GM19193 (cell line): ENCODE data around the gene AKAP9.

ENCODE experiments used
- POLR2A ChIP-seq: IDR thresholded peaks from 4 replicates; pipeline ENCODE4 v1.6.1; 2011; ENCODE audit not compliant: insufficient read depth, insufficient read length; ENCODE audit errors: extremely low read depth

AKAP9 gene

DNA sequence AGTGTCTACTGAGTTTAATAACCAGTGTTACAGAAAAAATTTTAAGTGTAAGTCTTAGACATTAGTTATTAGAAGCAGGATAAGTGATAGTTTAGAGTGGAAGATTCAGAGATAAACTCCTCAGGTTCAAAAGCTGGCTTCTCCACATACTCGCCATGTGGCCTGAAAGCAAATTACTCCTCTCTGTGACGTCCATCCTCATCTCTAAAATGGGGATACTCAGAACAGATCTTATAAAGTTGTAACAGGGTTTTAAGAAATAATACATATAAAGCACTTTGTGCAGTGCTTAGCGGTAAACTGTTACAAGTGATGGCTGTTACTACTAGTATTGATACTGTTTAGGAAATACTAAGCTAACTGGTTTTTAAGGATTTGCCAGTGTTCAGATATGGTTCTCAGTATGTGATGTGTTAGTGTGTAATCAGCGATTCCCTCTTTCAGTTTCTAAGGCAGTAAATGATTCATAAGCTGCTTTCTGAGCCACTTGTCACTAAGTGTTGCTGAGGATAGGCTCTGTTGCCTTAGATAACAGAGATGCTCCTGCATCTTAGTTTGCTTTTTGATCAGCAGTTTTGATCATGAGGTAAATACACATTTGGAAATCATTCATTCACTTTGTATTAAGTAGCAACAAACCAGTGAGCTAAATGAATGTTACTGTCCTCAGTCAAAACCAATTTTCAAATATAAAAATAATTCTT is 134.9 kb downstream of the AKAP9 start:
- TF ChIP-seq POLR2A = no peak

DNA sequence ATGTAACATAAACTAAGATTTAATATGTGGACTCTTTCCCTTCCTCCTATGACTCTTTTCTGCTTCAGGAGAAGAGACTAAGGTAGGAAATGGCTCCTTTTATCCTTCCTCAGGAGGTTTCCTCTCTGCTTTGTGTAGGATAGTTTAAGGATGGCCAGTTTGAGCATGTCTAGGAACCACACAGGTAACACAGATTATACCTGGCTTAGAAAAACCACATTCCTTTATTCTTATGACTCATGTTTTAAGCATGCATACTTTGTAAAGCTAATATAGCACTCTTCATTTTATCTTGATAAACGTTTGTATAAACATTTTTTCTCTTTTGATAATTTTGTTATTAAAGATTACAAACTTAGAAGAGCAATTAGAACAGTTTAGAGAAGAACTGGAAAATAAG is 135.8 kb downstream of the AKAP9 start:
- TF ChIP-seq POLR2A = no peak

DNA sequence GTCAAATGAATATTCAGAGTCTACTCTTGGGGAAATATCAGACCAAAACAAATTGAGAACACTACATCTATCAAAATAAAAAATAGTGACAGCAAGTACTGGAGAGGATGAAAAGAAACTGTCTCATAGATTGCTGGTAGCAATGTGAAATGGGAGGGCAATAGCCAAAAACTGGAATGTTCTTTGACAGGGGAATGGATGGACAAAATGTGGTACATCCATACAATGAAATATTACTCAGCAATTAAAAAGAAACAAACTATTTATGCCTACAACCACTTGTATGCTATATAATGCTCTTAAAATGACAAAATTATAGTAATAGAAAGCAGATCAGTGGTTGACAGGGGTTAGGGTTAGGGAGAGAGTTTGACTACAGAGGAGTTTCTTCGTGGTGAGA is 147.6 kb downstream of the AKAP9 start:
- TF ChIP-seq POLR2A = no peak

DNA sequence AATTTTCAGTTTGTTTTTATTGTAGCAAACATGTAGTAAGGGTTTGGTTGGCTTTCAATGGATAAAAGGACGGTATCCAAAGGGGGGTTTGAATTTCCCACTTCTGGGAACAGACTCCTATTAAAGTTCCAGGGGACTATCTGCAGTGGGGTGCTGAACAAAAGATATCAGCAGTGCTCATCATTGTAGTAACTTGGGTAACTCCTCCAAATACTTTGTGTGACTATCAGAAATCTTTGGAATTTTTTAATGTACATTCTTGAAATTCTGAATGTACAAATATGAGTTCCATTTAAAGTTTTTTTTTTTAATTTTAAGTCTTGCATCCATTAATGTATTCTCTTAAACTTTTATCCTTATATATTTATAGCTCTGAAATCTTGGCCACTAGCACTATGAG is 151.5 kb downstream of the AKAP9 start:
- TF ChIP-seq POLR2A = no peak

DNA sequence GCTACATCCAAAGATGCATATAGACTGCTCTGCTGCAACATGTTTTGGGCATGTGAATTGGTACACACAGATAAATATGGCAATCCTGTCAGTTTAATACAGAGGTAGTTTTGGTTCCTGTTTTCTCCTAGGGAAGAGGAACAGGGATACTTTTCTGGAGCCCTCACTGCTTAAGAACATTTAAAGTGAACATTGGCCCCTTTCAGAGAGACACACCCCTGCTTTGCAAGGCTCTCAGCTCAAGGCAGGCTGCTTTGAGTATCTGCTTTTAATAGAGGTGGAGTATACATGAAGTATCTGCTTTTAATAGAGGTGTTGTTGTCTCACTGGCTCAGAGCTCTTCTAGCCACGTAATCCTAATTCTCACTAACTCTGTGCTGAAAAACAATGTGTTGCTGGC is 154.7 kb downstream of the AKAP9 start:
- TF ChIP-seq POLR2A = no peak

DNA sequence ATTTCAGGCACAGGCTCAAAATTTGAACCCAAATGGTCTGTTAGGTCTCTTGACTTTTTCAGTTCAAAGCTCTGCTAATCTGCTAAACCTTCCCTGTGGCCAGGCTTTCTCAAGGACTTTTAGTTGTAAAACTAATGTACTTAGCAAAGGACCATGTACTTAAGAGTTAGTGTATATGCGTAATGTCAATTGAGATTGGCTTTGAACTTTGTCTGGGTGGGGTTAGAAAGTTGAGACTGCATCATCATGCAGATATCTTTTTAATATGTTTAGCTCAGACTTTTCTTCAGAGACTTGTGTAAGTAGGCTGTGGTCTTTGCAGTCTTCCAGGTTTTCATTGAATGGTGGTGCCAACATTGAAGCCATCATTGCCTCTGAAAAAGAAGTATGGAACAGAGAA is 159.9 kb downstream of the AKAP9 start:
- TF ChIP-seq POLR2A = no peak

DNA sequence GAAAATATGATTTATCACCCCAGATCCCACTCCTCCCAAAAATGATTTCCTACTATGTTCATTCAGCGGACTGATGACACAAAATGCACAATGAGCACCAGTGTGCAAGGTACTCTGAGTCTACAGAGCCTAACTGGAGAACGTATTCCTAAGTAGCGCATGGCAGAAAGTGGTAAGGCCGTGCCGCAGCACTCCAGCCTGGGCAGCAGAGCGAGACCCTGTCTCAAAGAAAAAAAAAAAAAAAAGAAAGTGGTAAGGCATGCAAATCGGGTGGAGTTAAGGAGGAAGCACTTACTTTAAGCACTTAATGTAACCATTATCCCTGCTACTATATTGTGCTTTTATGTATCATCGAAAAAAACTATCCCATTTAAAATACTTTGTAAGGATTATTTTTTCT is 168.2 kb downstream of the AKAP9 start:
- TF ChIP-seq POLR2A = no peak

DNA sequence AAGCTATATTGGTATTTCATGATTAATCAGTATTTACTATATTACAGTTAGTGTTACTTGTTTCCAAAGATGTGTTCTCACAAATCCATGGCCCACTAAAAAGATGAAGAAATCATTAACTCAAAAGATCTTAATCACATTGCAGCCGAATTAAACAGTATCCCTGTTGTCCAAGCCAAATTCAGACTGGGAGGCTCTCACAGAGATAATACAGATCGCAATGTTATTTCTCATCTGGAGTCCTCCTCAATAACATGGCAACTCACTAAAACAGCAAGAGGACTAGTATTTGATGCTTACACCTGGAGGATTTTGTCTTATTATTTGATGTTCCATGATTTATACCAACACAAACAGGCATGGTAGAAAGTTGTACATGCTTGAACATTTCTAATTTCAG is 170.2 kb downstream of the AKAP9 start:
- no peak for TF ChIP-seq POLR2A

DNA sequence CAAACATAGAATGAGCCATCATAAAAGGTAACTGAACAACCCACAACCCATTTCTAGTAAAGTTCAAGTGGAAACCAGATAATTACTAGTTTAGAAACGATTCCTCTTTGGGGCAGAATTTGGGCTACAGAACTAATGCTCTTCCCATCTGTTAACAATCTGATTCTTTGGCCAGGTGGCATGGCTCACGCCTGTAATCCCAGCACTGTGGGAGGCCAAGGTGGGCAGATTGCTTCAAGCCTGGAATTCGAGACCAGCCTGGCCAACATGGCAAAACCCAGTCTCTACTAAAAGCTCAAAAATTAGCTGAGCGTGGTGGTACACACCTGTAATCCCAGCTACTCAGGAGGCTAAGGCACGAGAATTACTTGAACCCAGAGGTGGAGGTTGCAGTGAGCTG is 175.2 kb downstream of the AKAP9 start:
- no peak for TF ChIP-seq POLR2A

DNA sequence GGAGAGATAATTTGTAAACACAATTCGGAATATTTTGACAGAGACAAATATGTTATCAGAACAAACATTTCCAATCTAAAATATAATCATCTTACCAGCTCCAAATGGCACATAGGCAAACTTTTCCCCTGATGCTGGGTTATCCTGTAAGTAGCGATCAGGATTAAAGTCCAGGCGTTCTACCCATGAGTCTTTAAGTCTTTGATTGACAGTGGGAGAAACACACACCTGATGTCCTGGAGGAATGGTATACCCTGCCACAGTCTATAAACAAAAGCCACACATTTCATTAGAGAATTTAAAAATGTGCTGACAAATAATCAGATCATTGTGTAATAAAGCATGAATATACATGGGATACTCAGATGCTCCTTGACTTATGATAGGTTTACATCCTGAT is 176.3 kb downstream of the AKAP9 start:
- TF ChIP-seq POLR2A = no peak

DNA sequence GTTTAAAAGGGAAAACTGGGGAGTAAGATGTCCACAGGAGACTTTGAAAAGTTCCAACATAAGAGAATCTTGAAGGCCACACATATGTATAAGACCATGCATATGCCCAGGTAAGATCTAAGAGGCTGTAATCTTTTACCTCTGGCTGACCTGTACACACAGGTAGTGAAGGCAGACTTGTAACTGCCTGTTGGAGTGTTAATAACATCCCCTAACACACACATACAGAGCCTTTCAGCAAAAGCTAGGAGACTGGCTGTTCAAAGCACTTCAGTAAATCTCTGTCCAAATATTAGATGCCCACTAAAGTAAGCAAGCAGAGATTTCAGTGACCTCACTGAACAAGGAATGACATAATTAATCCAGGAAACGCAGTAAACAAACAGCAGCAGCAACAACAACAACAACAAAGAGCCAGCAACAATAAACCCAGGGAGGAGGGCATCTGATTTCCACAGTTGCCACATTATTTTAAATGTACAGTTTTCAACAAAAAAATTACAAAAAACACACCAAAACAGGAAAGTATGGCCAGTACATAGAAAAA is 178.6 kb downstream of the AKAP9 start:
- no peak for TF ChIP-seq POLR2A

DNA sequence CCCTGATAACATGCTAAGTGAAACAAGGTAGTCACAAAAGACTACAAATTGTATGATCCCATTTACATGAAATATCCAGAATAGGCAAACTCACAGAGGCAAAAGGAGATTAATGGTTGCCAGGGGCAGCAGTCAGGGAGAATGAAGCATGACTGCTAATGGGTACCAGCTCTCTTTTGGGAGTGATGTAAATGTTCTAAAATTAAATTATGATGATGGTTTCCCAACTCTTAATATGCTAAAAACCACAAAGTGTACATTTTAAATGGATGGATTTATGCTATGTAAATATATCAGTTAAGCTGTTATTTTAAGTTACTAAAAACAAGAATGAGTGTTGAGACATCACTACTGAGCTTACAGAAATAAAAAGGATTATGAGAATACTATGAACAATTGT is 181.0 kb downstream of the AKAP9 start:
- no peak for TF ChIP-seq POLR2A

DNA sequence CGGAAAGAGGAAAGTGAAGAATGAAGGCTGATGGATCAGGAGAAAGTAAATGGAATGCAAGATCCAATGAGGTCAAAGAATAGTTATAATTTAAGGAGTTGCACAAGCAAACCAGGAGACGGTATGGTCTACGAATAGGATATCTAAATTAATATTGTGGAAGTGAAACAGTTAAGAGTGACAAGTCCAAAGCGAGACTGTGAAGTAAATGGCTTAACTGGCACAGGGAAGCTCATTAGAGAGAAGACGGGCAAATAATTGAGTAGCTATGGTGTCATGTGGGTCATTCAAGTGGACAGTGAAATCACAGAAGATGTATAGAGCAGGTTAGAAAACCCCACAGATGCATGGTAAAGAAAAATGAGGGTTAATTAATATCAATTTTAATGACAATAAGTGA is 190.4 kb downstream of the AKAP9 start:
- no peak for TF ChIP-seq POLR2A

DNA sequence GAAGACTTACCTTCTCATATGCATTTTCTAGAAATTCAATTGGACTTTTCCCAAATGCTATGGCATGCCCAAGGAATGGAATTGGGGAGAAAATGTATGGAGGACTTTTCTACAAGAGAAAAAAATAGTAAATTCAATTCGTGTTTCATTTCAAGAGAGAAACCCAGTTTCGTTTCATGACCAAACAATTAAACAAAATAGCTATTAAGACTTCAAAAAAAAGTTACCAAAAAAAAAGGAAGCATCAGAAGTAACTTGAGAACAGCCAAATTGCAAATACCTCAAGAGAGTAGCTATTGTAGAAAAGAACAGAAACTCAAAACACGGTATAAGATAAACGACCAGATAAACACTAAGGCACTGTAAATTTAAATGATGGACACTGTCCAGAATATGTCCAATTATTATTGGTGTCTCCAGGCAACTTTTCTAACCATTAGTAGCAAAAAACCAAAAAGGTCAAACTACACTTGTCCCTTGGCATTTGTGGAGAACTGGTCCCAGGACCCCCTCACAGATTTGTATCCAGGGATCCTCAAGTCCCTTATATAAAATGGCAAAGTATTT is 191.2 kb downstream of the AKAP9 start:
- TF ChIP-seq POLR2A = no peak

DNA sequence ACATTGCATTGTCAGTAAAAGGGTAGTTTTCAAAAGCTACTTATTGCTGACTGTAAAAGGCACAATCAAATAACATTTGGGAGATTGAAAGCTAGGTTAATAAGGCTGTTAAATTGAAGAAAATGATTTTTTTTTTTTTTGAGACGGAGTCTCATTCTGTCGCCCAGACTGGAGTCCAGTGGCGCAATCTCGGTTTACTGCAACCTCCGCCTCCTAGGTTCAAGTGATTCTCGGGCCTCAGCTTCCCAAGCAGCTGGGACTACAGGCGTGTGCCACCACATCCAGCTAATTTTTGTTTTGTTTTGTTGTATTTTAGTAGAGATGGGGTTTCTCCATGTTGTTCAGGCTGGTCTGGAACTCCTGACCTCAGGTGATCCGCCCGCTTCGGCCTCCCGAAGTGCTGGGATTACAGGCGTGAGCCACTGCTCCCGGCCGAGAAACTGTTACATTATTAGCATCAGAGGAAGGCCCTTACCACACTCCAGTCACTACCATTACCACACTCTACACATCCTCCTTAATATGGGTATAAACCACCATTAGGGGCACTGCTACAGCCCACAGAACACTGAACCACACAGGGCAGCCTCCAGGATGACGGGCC is 192.6 kb downstream of the AKAP9 start:
- TF ChIP-seq POLR2A = no peak

DNA sequence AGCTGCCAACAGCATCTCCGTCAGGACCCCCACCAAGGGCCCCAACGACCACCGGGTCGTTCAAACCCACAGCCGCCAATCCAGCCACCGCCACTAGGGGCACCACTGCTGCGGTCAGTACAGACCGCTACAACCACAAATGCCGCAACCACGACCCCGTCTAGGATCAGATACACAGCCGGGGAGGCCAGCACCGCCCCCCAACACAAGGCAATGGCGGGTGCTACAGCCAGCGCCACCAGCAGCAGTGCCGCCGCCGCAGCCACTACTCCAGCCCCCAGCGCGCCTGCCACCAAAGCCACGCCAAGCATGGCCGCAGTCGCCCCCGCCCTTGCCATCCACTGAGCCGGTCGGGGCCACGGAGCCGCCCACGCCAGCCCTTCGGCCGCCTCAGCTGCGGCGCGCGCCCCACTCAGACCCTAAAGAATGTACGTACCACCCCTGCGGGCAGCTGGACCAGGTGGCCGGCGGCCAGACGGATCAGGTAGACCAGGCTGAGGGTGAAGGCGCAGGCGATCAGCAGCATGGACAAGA is 193.1 kb downstream of the AKAP9 start:
- TF ChIP-seq POLR2A = no peak

DNA sequence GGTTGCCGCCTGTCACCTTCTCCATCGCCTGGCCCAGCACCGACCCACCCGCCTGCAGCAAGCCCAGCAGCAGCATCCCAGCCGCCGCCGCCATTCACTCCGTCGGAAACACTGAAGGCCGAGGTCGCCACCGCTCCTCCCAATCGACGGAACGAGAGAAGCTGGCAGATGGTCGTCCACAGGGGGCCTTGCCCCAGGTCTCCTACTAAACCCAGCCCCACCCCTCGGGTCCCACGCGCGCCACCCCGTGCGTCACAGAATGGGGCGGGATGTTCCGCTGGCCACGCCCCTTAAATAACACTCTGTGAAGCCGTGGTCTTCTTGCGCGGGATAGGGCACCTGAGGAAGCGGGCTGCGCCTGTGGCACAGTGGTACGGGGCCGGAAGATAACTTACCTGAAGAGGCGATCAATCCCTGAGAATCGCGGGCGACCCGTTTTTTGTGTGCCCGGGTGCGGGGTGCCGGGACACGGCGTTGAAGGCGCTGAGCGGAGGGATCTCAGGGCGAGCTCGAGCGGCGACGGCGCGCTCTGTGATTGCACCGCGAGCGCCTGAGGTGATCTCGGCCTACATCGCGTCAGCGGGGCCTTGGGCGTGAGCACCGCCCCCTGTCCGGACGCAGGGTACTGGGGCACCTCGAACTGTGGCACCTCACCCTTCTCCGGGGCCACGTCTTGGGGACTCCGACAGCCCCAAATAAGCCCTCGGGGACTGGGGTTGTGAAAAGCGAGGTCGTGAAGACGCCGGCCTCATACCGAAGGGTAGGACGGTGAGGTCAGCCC is 193.8 kb downstream of the AKAP9 start, which contains the start of gene CYP51A1:
CYP51A1 (minus strand) TSS at position 207 of the 781 bp plus-strand sequence; CDS start at position 94, 113 bp downstream.
- peak; percentile 92 for TF ChIP-seq POLR2A
